Transverse colon (tissue), 4 donors: Measurements from ENCODE around the gene LLPH. TPM values are rescaled to one million over a fixed set of nuclear protein-coding genes. Genes with fewer than 3 reads are reported as not detected.

ENCODE experiments used
- DNase-seq: peaks from one replicate; pipeline ENCODE4 v3.0.0-alpha.2; 2019
- H3K27ac ChIP-seq, 4 donors: fragments of 200-600 bp; sonication (generic); 2 replicates each; pipeline ENCODE4 v1.5.1; 2016 to 2018; ENCODE audit warnings: inconsistent platforms in 4 of 4
- H3K27me3 ChIP-seq: fragments of 200-600 bp; sonication (generic); 2 replicates; pipeline ENCODE4 v1.5.1; 2017; ENCODE audit warnings: inconsistent platforms
- H3K36me3 ChIP-seq, 4 donors: fragments of 200-600 bp; sonication (generic); 2 replicates each; pipeline ENCODE4 v1.5.1; 2017 to 2019; ENCODE audit warnings: inconsistent platforms in 4 of 4
- H3K4me1 ChIP-seq, 4 donors: fragments of 200-600 bp; sonication (generic); 2 replicates each; pipeline ENCODE4 v1.5.1; 2017 to 2020; ENCODE audit warnings: inconsistent platforms in 4 of 4
- H3K4me3 ChIP-seq, 4 donors: fragments of 200-600 bp; sonication (generic); 1 replicate in 1 of 4; 2 replicates in 3 of 4; pipeline versions ENCODE4 v1.5.1 to v1.6.1; 2017 to 2019; ENCODE audit warnings: inconsistent platforms in 4 of 4
- H3K9me3 ChIP-seq, 2 donors: fragments of 200-600 bp; sonication (generic); 2 replicates each; pipeline ENCODE4 v1.5.1; 2017 to 2019; ENCODE audit warnings: inconsistent platforms in 2 of 2
- CTCF ChIP-seq, 5 experiments: fragments of 200-600 bp in 3 of 5; fragments of 450-650 bp in 2 of 5; sonication (generic) in 3 of 5; IDR thresholded peaks; 1 replicate in 2 of 5; 2 replicates in 3 of 5; pipeline ENCODE4 v1.5.1; 2016 to 2017; ENCODE audit warnings: antibody characterized with exemption in 5 of 5, inconsistent platforms in 3 of 5, mild to moderate bottlenecking in 2 of 5, moderate library complexity in 1 of 5
- EP300 ChIP-seq: sonication (generic); formaldehyde crosslinking; IDR thresholded peaks from one replicate; pipeline ENCODE4 v1.6.1; 2017; ENCODE audit warnings: antibody characterized with exemption, low read depth
- POLR2A ChIP-seq: fragments of 450-650 bp; IDR thresholded peaks from one replicate; pipeline ENCODE4 v1.6.1; 2016; ENCODE audit warnings: antibody characterized with exemption, mild to moderate bottlenecking, moderate library complexity
- POLR2AphosphoS5 ChIP-seq, 3 donors: sonication (generic); formaldehyde crosslinking; IDR thresholded peaks; one replicate each; pipeline ENCODE4 v1.6.1; 2016; ENCODE audit warnings: antibody characterized with exemption in 3 of 3
- WGBS, 2 donors: methylation state at CpG; one replicate each; pipeline ENCODE4 v1.1.5; 2018; ENCODE audit warnings: low coverage in 1 of 2; 5-methylcytosine and 5-hydroxymethylcytosine counted together
- in situ Hi-C, 4 donors: fragments of 200-750 bp; cut with MboI; loops; one replicate each; pipeline versions ENCODE4 v1.15.0 to v1.15.1; 2017; ENCODE audit warnings: low sequenced_read_pairs in 3 of 4, low pct_ligation_motif_present in 1 of 4, low pct_unique_long_range_greater_than_20kb in 1 of 4
- intact Hi-C: fragments of 100-400 bp; cut with DNase I; formaldehyde crosslinking; loops from one replicate; pipeline ENCODE4 v1.15.1; 2023; ENCODE audit warnings: low total_unique reads
- total RNA-seq, 4 donors: library from RNA; depleted of rRNA; stranded (reverse); fragments of >200 nt; gene quantifications; one replicate each; pipeline ENCODE4 v1.1.0, GENCODE V29; 2016

The LLPH gene
- total RNA-seq, 4 donors from 2014 or later: 3.5 to 4.9 (median 3.9) TPM

GRCh38 chr12:66140731-66141130, 10.2 kb upstream of the LLPH start:
- intact Hi-C loops (no loop called here), in situ Hi-C loops (loop anchor here in 2 of 4 donors (25.0 kb wide), 2 partner anchors 147 to 272 kb away; no protein-coding TSS in a partner anchor)
- no peak for TF ChIP-seq POLR2AphosphoS5 (IDR thresholded peaks at IDR 0.05)
- TF ChIP-seq POLR2A: no peak
- no peak for TF ChIP-seq EP300
- no peak for TF ChIP-seq CTCF (IDR thresholded peaks at IDR 0.05)
- H3K9me3 ChIP-seq: peaks cover 15 to 17% of the 10 kb centered on the region in 2 donors
- DNase-seq: no peak
- H3K36me3 ChIP-seq: peaks cover 0 to 58% (median 26%) of the 10 kb centered on the region in 4 donors
- no peaks in the 10 kb centered on the region for H3K27me3 ChIP-seq
- H3K27ac ChIP-seq: no peak overlapping the region
- no peak overlapping the region for H3K4me3 ChIP-seq
- peaks cover 0 to 9% (median 6%) of the 10 kb centered on the region in 4 donors for H3K4me1 ChIP-seq

- in situ Hi-C loops: loop anchor here in 2 of 4 donors (25.0 kb wide), 2 partner anchors 148 to 273 kb away; no protein-coding TSS in a partner anchor
- no peak overlapping the region for H3K27ac ChIP-seq
- peaks cover 15 to 17% of the 10 kb centered on the region in 2 donors for H3K9me3 ChIP-seq
- DNase-seq: no peak
- WGBS, 2 donors: 95% methylated on average over 2 of the region's 2 CpGs; no CpG with 5 or more reads in 1 of the 2 donors
- H3K4me1 ChIP-seq: peaks cover 0 to under 1% (median under 1%) of the 10 kb centered on the region in 4 donors
- no peaks in the 10 kb centered on the region for H3K27me3 ChIP-seq
- TF ChIP-seq EP300: no peak
- no peak for TF ChIP-seq CTCF (IDR thresholded peaks at IDR 0.05)
- no peak for TF ChIP-seq POLR2AphosphoS5 (IDR thresholded peaks at IDR 0.05)
- no peak for TF ChIP-seq POLR2A
- H3K4me3 ChIP-seq: no peak overlapping the region
- intact Hi-C loops: no loop called here
- peaks cover 0 to 58% (median 26%) of the 10 kb centered on the region in 4 donors for H3K36me3 ChIP-seq
Measured at GRCh38 chr12:66139328-66139727, 8.8 kb upstream of the LLPH start.

GRCh38 chr12:66137937-66138336, 7.4 kb upstream of the LLPH start:
- Histone ChIP-seq H3K27ac (no peak overlapping the region), H3K9me3 (peaks cover 15 to 17% of the 10 kb centered on the region in 2 donors), H3K4me1 (no peaks in the 10 kb centered on the region), H3K27me3 (no peaks in the 10 kb centered on the region), H3K36me3 (peaks cover 0 to 58% (median 26%) of the 10 kb centered on the region in 4 donors), H3K4me3 (no peak overlapping the region)
- no peak for TF ChIP-seq POLR2AphosphoS5 (IDR thresholded peaks at IDR 0.05)
- TF ChIP-seq POLR2A: no peak
- TF ChIP-seq CTCF (IDR thresholded peaks at IDR 0.05): no peak
- TF ChIP-seq EP300: no peak
- in situ Hi-C loops (loop anchor here in 2 of 4 donors (25.0 kb wide), 2 partner anchors 149 to 274 kb away; no protein-coding TSS in a partner anchor), intact Hi-C loops (no loop called here)
- 96 to 98% methylated on average over 3 of the region's 3 CpGs for WGBS, 2 donors
- DNase-seq: no peak

GRCh38 chr12:66132408-66132807, 1.9 kb upstream of the LLPH start:
- in situ Hi-C loops: loop anchor here in 2 of 4 donors (25.0 kb wide), 2 partner anchors 155 to 280 kb away; no protein-coding TSS in a partner anchor
- Histone ChIP-seq H3K36me3 (peaks cover 0 to 23% (median 6%) of the 10 kb centered on the region in 4 donors), H3K4me3 (no peak overlapping the region), H3K27ac (no peak overlapping the region), H3K4me1 (peaks cover 0 to 27% (median 17%) of the 10 kb centered on the region in 4 donors), H3K9me3 (no peaks in the 10 kb centered on the region), H3K27me3 (no peaks in the 10 kb centered on the region)
- intact Hi-C loops: no loop called here
- no peak for TF ChIP-seq POLR2A
- TF ChIP-seq EP300: no peak
- TF ChIP-seq CTCF (IDR thresholded peaks at IDR 0.05): no peak
- no peak for TF ChIP-seq POLR2AphosphoS5 (IDR thresholded peaks at IDR 0.05)
- no peak for DNase-seq
